ENCODE measurements around the gene RAP2B.

Gene RAP2B

DNA sequence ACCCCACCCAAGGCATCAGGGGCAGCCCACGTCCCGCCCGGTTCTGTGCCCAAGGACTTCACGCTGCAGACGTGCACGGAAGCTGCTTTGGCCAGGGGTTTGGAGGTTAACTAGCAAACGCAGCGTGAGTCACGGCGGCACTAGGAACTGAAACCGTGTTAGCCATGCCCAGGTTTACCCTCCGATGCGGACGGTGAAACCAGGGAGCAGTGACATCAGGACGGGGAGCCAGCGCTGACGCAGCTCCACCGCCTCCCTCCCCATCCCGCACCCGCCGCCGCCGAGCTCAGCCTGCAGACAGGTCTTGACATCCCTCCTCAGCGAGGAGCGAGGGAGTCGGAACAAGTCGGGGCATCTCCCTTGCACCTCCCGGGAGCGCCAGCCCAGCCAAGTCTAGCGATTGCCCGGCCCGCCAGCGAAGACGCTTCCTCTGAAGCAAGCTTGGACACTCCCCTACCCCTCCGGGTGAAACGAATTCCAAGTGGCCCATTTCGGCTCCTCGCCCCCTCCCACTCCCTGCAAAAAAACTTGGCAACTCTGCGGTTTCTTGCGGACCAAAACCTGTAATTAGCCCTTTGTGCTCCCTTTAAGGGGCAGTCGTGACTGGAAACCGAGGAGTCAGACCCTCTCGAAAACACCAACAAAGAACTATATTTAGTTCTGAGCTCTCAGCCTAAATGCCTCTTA, 1.4 kb upstream of the RAP2B start:
- DNase-seq (ENCODE audit: low read depth in 4 of 4, low spot score in 1 of 4) = peak; percentile 47 to 68 (median 54)

GRCh38 chr3:153161138-153161713, 800 bp upstream of the RAP2B start:
- peak; percentile 62 to 82 (median 74) for DNase-seq (ENCODE audit: low read depth in 4 of 4, low spot score in 1 of 4)

- DNase-seq (ENCODE audit: low read depth in 4 of 4, low spot score in 1 of 4) = peak in 3 of 4 experiments; percentile 14 to 25 (median 15)
These were observed 727 bp downstream of the RAP2B start for GRCh38 chr3:153162513-153163392.

DNA sequence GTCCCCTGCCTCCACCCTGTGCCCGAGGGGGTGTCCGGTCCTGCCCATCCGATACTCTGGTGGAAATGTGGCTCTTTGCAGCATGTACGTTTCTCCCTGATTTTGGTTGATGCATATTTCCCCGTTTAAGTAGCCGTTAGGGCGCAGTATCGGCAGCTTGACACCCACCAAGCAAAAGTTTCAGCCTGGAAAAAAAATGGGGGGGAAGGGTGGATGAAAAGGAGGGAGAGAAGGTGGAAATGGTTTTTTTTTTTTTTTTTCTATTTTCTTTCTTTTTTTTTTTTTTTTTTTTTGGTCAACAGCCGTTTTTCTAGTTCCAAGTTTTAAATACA, 1.3 kb downstream of the RAP2B start:
- DNase-seq (ENCODE audit: low read depth in 4 of 4, low spot score in 1 of 4) = no peak

DNA sequence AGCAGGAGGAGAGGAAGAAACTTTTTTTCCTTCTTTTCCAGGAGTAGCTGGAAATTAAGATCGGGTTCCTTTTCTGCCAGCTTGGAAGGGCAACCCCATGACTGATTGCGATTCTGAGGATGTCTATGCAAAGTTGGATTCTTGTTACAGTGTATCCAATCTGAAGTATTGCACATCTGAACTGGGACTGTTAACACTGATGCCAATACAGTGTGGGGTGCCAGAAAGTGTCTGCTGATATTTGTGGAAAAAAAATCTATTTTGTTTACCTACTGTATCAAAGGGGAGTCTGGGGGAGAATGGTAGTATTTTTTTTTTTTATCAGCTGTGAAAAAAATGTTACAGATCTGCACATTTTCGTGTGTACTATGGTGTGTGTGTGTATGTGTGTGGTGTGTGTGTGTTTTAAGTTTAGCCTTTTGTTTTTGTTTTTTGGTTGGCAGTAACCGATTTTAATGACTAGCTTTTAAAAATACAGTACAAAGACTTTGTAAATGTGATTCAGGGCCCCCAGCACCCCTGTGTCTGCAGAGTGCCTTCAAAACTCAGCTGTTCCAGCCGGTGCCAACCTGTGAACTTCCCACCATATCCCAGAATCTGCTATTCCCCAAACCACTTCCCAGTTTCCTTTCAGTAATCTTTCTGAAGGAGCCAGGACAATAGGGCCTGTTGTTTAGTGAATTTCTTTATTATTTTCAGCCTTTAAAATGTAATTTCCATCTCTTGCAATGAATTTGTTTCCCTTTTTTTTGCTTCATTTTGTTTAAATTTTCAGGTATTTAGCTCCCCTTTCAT, 1.9 kb downstream of the RAP2B start:
- no peak for DNase-seq (ENCODE audit: low read depth in 4 of 4, low spot score in 1 of 4)

- no peak for DNase-seq (ENCODE audit: low read depth in 4 of 4, low spot score in 1 of 4)
These were observed 3.2 kb downstream of the RAP2B start for GRCh38 chr3:153165261-153165681.

- DNase-seq (ENCODE audit: low read depth in 4 of 4, low spot score in 1 of 4) = no peak
These were observed 4.2 kb downstream of the RAP2B start for GRCh38 chr3:153166206-153166605.

DNA sequence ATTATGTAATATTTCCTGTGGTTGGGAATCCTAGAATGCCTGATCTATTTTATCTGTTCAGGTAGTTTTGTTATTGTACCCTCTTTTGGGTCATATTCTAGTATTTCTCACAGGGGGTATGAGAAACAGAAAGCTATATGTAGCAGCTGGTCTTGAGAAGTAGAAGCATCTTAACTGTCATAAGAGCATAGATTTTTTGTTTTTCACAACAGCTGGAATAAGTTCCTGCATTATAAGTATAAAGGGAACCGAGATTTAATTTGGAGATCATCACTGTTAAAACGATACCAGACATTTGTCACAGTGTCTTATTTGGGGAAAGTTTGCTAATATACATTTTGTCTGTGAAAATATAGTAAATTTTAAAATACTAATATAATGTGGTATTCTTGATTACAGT, 4.8 kb downstream of the RAP2B start:
- no peak for DNase-seq (ENCODE audit: low read depth in 4 of 4, low spot score in 1 of 4)

DNA sequence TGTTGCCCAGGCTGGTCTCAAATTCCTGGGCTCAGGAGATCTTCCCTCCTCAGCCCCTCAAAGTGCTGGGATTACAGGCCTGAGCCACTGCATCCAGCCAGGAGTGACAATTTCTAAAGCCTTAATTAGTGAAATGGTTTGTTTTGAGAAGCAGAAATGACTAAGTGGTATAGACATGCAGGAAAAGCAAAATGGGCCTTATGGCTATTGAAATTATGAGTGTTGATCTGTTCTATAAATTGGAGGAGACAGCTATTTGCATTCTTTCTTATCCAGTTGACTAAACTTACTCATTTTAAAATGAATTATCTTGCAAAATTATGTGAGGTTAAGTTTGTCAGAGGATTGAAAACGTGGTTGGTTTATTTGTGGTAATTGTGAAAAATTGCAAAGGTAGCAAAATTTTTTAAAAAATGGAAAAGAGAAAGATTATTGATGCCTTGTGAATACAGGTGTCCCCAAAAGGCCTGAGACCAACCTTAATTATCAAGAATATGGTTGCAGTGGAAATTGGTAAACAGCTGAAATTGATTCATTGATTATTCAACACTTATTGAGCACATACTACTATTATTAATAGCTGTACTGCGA, 7.9 kb downstream of the RAP2B start:
- DNase-seq (ENCODE audit: low read depth in 4 of 4, low spot score in 1 of 4) = no peak

GRCh38 chr3:153171256-153171655, 9.2 kb downstream of the RAP2B start:
- no peak for DNase-seq (ENCODE audit: low read depth in 4 of 4, low spot score in 1 of 4)

- no peak for DNase-seq (ENCODE audit: low read depth in 4 of 4, low spot score in 1 of 4)
These were observed 9.9 kb downstream of the RAP2B start for GRCh38 chr3:153171918-153172317.

- no peak for DNase-seq (ENCODE audit: low read depth in 4 of 4, low spot score in 1 of 4)
These were observed 11.1 kb downstream of the RAP2B start for GRCh38 chr3:153172796-153173757.

GRCh38 chr3:153173758-153174516, 11.9 kb downstream of the RAP2B start:
- DNase-seq (ENCODE audit: low read depth in 4 of 4, low spot score in 1 of 4) = no peak

DNA sequence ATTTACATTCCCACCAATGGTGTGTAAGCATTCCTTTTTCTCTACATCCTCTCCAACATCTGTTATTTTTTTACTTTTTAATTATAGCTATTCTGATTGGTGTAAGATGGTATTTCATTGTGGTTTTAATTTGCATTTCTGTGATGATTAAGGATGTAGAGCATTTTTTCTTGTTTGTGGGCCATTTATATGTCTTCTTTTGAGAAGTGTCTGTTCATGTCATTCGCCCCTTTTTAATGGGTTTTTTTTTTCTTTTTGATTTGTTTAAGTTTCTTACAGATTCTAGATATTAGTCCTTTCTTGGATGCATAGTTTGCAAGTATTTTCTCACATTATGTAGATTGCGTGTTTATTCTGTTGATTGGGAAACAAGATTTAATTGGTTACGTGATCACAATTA, 14.2 kb downstream of the RAP2B start:
- DNase-seq (ENCODE audit: low read depth in 4 of 4, low spot score in 1 of 4) = no peak

DNA sequence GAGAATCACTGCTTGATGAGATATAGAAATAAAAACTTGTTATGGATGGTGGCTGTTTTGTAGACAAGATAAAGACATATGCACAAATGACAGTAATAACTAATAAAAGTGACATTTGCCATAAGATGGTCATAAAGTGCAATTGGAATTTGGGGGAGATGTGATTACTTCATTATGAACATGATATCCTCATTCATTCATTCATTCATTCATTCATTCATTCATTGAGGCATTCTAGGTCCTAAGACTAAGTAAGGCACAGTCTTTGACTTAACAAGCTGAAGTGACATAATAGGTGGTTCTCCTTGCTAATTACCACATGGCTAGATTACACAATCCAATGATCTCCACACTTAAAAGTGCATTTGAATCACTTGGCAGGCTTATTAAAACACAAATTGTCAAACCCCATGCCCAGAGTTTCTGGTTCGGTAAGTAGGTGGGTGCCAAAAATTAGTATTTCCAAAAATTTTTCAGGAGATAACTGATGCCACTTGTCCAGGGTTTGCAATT, 18.9 kb downstream of the RAP2B start:
- DNase-seq (ENCODE audit: low read depth in 4 of 4, low spot score in 1 of 4) = no peak

DNA sequence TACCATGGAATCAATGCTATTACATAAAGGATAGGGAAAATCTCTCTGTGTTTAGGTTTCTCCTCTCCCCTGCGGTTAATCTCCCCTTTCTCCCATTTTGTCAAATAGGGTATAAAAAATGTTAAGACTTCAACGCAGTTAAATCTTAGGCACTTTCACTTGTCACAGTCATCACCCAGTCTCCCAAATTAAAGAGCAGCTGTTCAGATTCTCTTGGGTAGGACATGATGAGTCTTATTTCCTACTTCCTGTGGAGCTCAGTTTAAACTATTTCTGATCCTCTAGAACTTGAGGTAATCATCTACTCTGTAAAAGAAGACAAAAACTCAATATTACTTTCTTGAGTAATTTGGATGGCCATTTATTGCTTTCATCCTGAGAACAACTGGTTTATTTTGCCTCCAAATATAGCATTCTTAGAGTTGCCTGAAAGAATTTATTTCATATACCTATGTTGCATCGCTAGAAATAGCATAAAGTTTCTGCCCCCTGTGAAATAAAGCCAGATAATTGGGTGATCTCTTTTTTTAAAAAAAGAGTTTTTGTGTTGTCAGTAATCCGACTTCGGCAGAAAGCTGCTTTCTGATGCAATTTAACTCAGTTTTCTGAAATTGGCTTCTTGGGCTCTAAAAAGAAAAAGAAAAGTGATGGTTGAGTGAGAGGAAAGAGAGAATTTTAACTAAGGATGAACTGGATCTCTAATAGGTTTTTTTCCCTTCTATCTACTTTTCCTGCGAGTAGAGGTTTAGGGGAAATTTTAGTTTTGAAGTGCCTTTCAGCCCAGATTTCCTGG, 20.7 kb downstream of the RAP2B start:
- no peak for DNase-seq (ENCODE audit: low read depth in 4 of 4, low spot score in 1 of 4)

GRCh38 chr3:153190923-153191322, 28.9 kb downstream of the RAP2B start:
- DNase-seq (ENCODE audit: low read depth in 4 of 4, low spot score in 1 of 4) = no peak

- no peak for DNase-seq (ENCODE audit: low read depth in 4 of 4, low spot score in 1 of 4)
These were observed 30.3 kb downstream of the RAP2B start for GRCh38 chr3:153192327-153192726.
